ENCODE data around the gene INPP5E. TPM values are rescaled to one million over a fixed set of nuclear protein-coding genes. Genes with fewer than 3 reads are reported as not detected.

INPP5E gene
- total and polyA plus RNA-seq, 2 experiments from 2014 or later, result 5.8 to 13.4 TPM

GRCh38 chr9:136426787-136427186, 12.9 kb downstream of the INPP5E start:
- H3K36me3 Mint-ChIP-seq (ENCODE audit: low read depth), result peaks cover 41% of the 10 kb centered on the region
- peaks cover 5% of the 10 kb centered on the region for H3K27me3 Mint-ChIP-seq (ENCODE audit: insufficient read depth, low read depth, poor library complexity)
- no peak overlapping the region for H3K27ac Mint-ChIP-seq

More at GRCh38 chr9:136426787-136427186, 12.9 kb downstream of the INPP5E start:
- Mint-ChIP-seq H3K4me3 (no peak overlapping the region), H3K9me3 (no peaks in the 10 kb centered on the region), H3K4me1 (no peaks in the 10 kb centered on the region)
- no peak overlapping the region for H3K4me3 ChIP-seq
- peaks cover 4% of the 10 kb centered on the region; the same call in 1 of the 2 replicates for H4K20me1 ChIP-seq (replicated peaks; ENCODE audit: insufficient read depth)
- no peaks in the 10 kb centered on the region; the same call in 1 of the 2 replicates for H3K36me3 ChIP-seq (ENCODE audit: insufficient read depth)
- H3K4me2 ChIP-seq, result no peak overlapping the region
- H2AFZ ChIP-seq, result no peak overlapping the region
- no peaks in the 10 kb centered on the region for H3K9me2 ChIP-seq (ENCODE audit: insufficient read depth)
- H3K4me1 ChIP-seq (ENCODE audit: insufficient read depth), result no peaks in the 10 kb centered on the region
- TF ChIP-seq EZH2 (IDR thresholded peaks at IDR 0.05; ENCODE audit: low read depth, unreplicated experiment) (no peak), POLR2AphosphoS5 (IDR thresholded peaks at IDR 0.05; ENCODE audit: low read depth) (no peak), CREB1 (CRISPR knock-in tag; IDR thresholded peaks at IDR 0.05; ENCODE audit: low read depth) (no peak), EZH2phosphoT487 (IDR thresholded peaks at IDR 0.05; ENCODE audit: unreplicated experiment) (no peak), ZNF114 (CRISPR knock-in tag; IDR thresholded peaks at IDR 0.05) (no peak), JUNB (IDR thresholded peaks at IDR 0.05; ENCODE audit: unreplicated experiment) (no peak), CTCF (conservative IDR thresholded peaks at IDR 0.05; ENCODE audit: low read depth in 2 of 2) (no peak), ZNF331 (CRISPR knock-in tag; IDR thresholded peaks at IDR 0.05; ENCODE audit: low read depth) (no peak), STAT1 (IDR thresholded peaks at IDR 0.05; ENCODE audit: unreplicated experiment) (no peak), ETS1 (IDR thresholded peaks at IDR 0.05) (no peak), NANOG (IDR thresholded peaks at IDR 0.05; ENCODE audit: borderline replicate concordance) (no peak), REST (IDR thresholded peaks at IDR 0.05; ENCODE audit: unreplicated experiment) (no peak)
- TF ChIP-seq, protein P1, sequence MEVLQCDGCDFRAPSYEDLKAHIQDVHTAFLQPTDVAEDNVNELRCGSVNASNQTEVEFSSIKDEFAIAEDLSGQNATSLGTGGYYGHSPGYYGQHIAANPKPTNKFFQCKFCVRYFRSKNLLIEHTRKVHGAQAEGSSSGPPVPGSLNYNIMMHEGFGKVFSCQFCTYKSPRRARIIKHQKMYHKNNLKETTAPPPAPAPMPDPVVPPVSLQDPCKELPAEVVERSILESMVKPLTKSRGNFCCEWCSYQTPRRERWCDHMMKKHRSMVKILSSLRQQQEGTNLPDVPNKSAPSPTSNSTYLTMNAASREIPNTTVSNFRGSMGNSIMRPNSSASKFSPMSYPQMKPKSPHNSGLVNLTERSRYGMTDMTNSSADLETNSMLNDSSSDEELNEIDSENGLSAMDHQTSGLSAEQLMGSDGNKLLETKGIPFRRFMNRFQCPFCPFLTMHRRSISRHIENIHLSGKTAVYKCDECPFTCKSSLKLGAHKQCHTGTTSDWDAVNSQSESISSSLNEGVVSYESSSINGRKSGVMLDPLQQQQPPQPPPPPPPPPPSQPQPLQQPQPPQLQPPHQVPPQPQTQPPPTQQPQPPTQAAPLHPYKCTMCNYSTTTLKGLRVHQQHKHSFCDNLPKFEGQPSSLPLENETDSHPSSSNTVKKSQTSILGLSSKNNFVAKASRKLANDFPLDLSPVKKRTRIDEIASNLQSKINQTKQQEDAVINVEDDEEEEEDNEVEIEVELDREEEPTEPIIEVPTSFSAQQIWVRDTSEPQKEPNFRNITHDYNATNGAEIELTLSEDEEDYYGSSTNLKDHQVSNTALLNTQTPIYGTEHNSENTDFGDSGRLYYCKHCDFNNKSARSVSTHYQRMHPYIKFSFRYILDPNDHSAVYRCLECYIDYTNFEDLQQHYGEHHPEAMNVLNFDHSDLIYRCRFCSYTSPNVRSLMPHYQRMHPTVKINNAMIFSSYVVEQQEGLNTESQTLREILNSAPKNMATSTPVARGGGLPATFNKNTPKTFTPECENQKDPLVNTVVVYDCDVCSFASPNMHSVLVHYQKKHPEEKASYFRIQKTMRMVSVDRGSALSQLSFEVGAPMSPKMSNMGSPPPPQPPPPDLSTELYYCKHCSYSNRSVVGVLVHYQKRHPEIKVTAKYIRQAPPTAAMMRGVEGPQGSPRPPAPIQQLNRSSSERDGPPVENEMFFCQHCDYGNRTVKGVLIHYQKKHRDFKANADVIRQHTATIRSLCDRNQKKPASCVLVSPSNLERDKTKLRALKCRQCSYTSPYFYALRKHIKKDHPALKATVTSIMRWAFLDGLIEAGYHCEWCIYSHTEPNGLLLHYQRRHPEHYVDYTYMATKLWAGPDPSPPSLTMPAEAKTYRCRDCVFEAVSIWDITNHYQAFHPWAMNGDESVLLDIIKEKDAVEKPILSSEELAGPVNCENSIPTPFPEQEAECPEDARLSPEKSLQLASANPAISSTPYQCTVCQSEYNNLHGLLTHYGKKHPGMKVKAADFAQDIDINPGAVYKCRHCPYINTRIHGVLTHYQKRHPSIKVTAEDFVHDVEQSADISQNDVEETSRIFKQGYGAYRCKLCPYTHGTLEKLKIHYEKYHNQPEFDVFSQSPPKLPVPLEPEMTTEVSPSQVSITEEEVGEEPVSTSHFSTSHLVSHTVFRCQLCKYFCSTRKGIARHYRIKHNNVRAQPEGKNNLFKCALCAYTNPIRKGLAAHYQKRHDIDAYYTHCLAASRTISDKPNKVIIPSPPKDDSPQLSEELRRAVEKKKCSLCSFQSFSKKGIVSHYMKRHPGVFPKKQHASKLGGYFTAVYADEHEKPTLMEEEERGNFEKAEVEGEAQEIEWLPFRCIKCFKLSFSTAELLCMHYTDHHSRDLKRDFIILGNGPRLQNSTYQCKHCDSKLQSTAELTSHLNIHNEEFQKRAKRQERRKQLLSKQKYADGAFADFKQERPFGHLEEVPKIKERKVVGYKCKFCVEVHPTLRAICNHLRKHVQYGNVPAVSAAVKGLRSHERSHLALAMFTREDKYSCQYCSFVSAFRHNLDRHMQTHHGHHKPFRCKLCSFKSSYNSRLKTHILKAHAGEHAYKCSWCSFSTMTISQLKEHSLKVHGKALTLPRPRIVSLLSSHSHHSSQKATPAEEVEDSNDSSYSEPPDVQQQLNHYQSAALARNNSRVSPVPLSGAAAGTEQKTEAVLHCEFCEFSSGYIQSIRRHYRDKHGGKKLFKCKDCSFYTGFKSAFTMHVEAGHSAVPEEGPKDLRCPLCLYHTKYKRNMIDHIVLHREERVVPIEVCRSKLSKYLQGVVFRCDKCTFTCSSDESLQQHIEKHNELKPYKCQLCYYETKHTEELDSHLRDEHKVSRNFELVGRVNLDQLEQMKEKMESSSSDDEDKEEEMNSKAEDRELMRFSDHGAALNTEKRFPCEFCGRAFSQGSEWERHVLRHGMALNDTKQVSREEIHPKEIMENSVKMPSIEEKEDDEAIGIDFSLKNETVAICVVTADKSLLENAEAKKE (CRISPR knock-in tag; IDR thresholded peaks at IDR 0.05), result no peak
- H3F3A ChIP-seq (replicated peaks; ENCODE audit: low read depth), result 0 out of 2 replicates have a peak, but pooled peaks cover 4% of the 10 kb centered on the region
- H3K27me3 ChIP-seq (ENCODE audit: insufficient read depth), result no peaks in the 10 kb centered on the region
- ATAC-seq (no peak), DNase-seq (ENCODE audit: low spot score) (no peak)
- H3K27ac ChIP-seq (ENCODE audit: low read depth), result no peak overlapping the region
- no peaks in the 10 kb centered on the region for H3K79me2 ChIP-seq (replicated peaks; ENCODE audit: insufficient read depth)
